ENCODE results near the gene MYPOP.

Gene MYPOP

GRCh38 chr19:45886427-45887199 lies 15.8 kb downstream of the MYPOP start (continued):
- peak; percentile 41 for TF ChIP-seq ZBTB26 (tag by site-specific recombination; optimal IDR thresholded peaks at IDR 0.05)
- TF ChIP-seq GLI4 (tag by site-specific recombination; IDR thresholded peaks at IDR 0.05): no peak
- TF ChIP-seq ZBTB10 (tag by site-specific recombination; IDR thresholded peaks at IDR 0.05): peak; percentile 98
- TF ChIP-seq ZSCAN5A (tag by site-specific recombination; IDR thresholded peaks at IDR 0.05): no peak
- TF ChIP-seq ZNF510 (tag by site-specific recombination; IDR thresholded peaks at IDR 0.05; ENCODE audit: insufficient replicate concordance): no peak
- peak; percentile 89 for TF ChIP-seq ZBTB7A (tag by site-specific recombination; IDR thresholded peaks at IDR 0.05; ENCODE audit: low read depth)
- TF ChIP-seq KLF17 (tag by site-specific recombination; IDR thresholded peaks at IDR 0.05): 0 out of 2 replicates have a peak, but pooled peaks have one; percentile 21
- TF ChIP-seq SETDB1 (IDR thresholded peaks at IDR 0.05; ENCODE audit: insufficient read length, low read length): no peak
- TF ChIP-seq TRIM28 (IDR thresholded peaks at IDR 0.05; ENCODE audit: borderline replicate concordance, low read length): no peak
- TF ChIP-seq KLF9 (tag by site-specific recombination; IDR thresholded peaks at IDR 0.05; ENCODE audit: low read depth): peak; percentile 32; the same call in 1 of the 2 replicates
- TF ChIP-seq ZNF280D (tag by site-specific recombination; IDR thresholded peaks at IDR 0.05): 0 out of 2 replicates have a peak, but pooled peaks have one; percentile 67
- TF ChIP-seq PRDM1 (tag by site-specific recombination; IDR thresholded peaks at IDR 0.05): peak; percentile 48; the same call in 1 of the 2 replicates
- peak; percentile 97 for TF ChIP-seq ZNF629 (tag by site-specific recombination; IDR thresholded peaks at IDR 0.05)
- no peak for TF ChIP-seq MYNN (tag by site-specific recombination; IDR thresholded peaks at IDR 0.05; ENCODE audit: borderline replicate concordance)
- TF ChIP-seq ZNF132 (tag by site-specific recombination; IDR thresholded peaks at IDR 0.05; ENCODE audit: borderline replicate concordance): no peak
- no peak for TF ChIP-seq ZNF785 (tag by site-specific recombination; IDR thresholded peaks at IDR 0.05)
- TF ChIP-seq ZNF366 (tag by site-specific recombination; conservative IDR thresholded peaks at IDR 0.05): no peak
- no peak for TF ChIP-seq ZNF114 (tag by site-specific recombination; IDR thresholded peaks at IDR 0.05)
- no peak for TF ChIP-seq TCF7L2 (IDR thresholded peaks at IDR 0.05; ENCODE audit: borderline replicate concordance, low read depth, low read length)
- TF ChIP-seq ZNF350 (tag by site-specific recombination; IDR thresholded peaks at IDR 0.05): no peak
- 0 out of 2 replicates have a peak, but pooled peaks have one; percentile 5 for TF ChIP-seq ZNF639 (tag by site-specific recombination; IDR thresholded peaks at IDR 0.05)
- TF ChIP-seq ZNF324 (tag by site-specific recombination; IDR thresholded peaks at IDR 0.05): peak; percentile 33; the same call in 1 of the 2 replicates
- TF ChIP-seq ZNF184 (tag by site-specific recombination; IDR thresholded peaks at IDR 0.05): no peak
- no peak for TF ChIP-seq ZNF16 (tag by site-specific recombination; IDR thresholded peaks at IDR 0.05; ENCODE audit: low read depth)
- TF ChIP-seq ZNF664 (tag by site-specific recombination; IDR thresholded peaks at IDR 0.05): no peak
- no peak; the same call in 1 of the 2 replicates for TF ChIP-seq ZFP69B (tag by site-specific recombination; IDR thresholded peaks at IDR 0.05)
- TF ChIP-seq GFI1B (tag by site-specific recombination; IDR thresholded peaks at IDR 0.05): no peak
- peak; percentile 90 for TF ChIP-seq ZNF341 (tag by site-specific recombination; IDR thresholded peaks at IDR 0.05; ENCODE audit: low read depth)
